Large intestine (tissue), 12 donors: ENCODE results near the gene FLAD1. TPM values are rescaled to one million over a fixed set of nuclear protein-coding genes. Genes with fewer than 3 reads are reported as not detected.

Experiments used
- DNase-seq, 2 donors: peaks; one replicate each; pipeline versions ENCODE4 v3.0.0 to v3.0.0-alpha.2; 2013
- H3K27ac ChIP-seq: one replicate; pipeline ENCODE4 v1.5.1; 2013; ENCODE audit warnings: low read length
- H3K27me3 ChIP-seq: 2 replicates; pipeline ENCODE4 v1.6.1; 2013; ENCODE audit warnings: low read length; ENCODE audit not compliant: control insufficient read depth, insufficient read depth
- H3K36me3 ChIP-seq: 2 replicates; pipeline ENCODE4 v1.6.1; 2013; ENCODE audit warnings: low read length; ENCODE audit not compliant: control insufficient read depth, insufficient read depth
- H3K4me1 ChIP-seq: one replicate; pipeline ENCODE4 v1.6.1; 2013; ENCODE audit warnings: low read length; ENCODE audit not compliant: control insufficient read depth, insufficient read depth
- H3K4me3 ChIP-seq: one replicate; pipeline ENCODE4 v1.5.1; 2013; ENCODE audit warnings: low read length
- H3K9me3 ChIP-seq: one replicate; pipeline ENCODE4 v1.6.1; 2013; ENCODE audit warnings: mild to moderate bottlenecking, low read depth, low read length, moderate library complexity; ENCODE audit not compliant: control insufficient read depth
- WGBS: methylation state at CpG from one replicate; pipeline ENCODE4 v1.1.5; 2013; ENCODE audit warnings: low lambda C conversion rate; ENCODE audit not compliant: insufficient coverage; 5-methylcytosine and 5-hydroxymethylcytosine counted together
- long read RNA-seq, 11 donors: transcript quantifications; one replicate each; lab custom pipeline, GENCODE V29; 2026
- polyA plus RNA-seq: library from polyadenylated mRNA; unstranded; fragments of 120-200 nt; gene quantifications from one replicate; pipeline ENCODE4 v1.2.1, GENCODE V29; 2013

Gene FLAD1
- 28.0 TPM for polyA plus RNA-seq
- long read RNA-seq, donor 1, partial matches to known transcripts: 0 of 4 reads
- long read RNA-seq, donor 1, other reads (novel, unspliced or antisense): 0 of 4 reads
- long read RNA-seq, donor 2, partial matches to known transcripts: 0 of 4 reads
- long read RNA-seq, donor 2, other reads (novel, unspliced or antisense): 0 of 4 reads
- long read RNA-seq, donor 3: 0 reads
- long read RNA-seq, donor 4: 0 reads
- long read RNA-seq, donor 5, partial matches to known transcripts: 0 of 4 reads
- long read RNA-seq, donor 5, other reads (novel, unspliced or antisense): 0 of 4 reads
- long read RNA-seq, donor 6, partial matches to known transcripts: 0 of 4 reads
- long read RNA-seq, donor 6, other reads (novel, unspliced or antisense): 0 of 4 reads
- long read RNA-seq, donor 7, partial matches to known transcripts: 0 of 1 reads
- long read RNA-seq, donor 7, other reads (novel, unspliced or antisense): 0 of 1 reads
- long read RNA-seq, donor 8, transcript FLAD1-203 (8 exons, 1,730 nt): major isoform, 7 of 9 reads
- long read RNA-seq, donor 8, partial matches to known transcripts: 0 of 9 reads
- long read RNA-seq, donor 8, other reads (novel, unspliced or antisense): 0 of 9 reads
- long read RNA-seq, donor 9, partial matches to known transcripts: 0 of 5 reads
- long read RNA-seq, donor 9, other reads (novel, unspliced or antisense): 0 of 5 reads
- long read RNA-seq, donor 10, transcript FLAD1-203 (8 exons, 1,730 nt): major isoform, 5 of 9 reads
- long read RNA-seq, donor 10, partial matches to known transcripts: 0 of 9 reads
- long read RNA-seq, donor 10, other reads (novel, unspliced or antisense): 0 of 9 reads
- long read RNA-seq, donor 11, partial matches to known transcripts: 0 of 3 reads
- long read RNA-seq, donor 11, other reads (novel, unspliced or antisense): 0 of 3 reads

- WGBS: 0% methylated on average over 3 of the region's 26 CpGs
- peak within 1 kb of the TSS; percentile 86 for H3K4me3 ChIP-seq
- peak; percentile 98 to 100 for DNase-seq
- peaks cover 5% of the 10 kb centered on the region for H3K4me1 ChIP-seq
- no peaks in the 10 kb centered on the region for H3K9me3 ChIP-seq
- peak within 1 kb of the TSS; percentile 46 for H3K27ac ChIP-seq
- H3K27me3 ChIP-seq: no peaks in the 10 kb centered on the region
- H3K36me3 ChIP-seq: peaks cover 22% of the 10 kb centered on the region
These were observed at the start of gene FLAD1 for GRCh38 chr1:154982897-154983648. TSS of gene FLAD1 (plus strand) at chr1:154983344. CDS start at chr1:154983695, 351 bp downstream.

GRCh38 chr1:154934358-154934948 is 48.7 kb upstream of the FLAD1 start:
- H3K36me3 ChIP-seq: peaks cover 8% of the 10 kb centered on the region
- no peaks in the 10 kb centered on the region for H3K9me3 ChIP-seq
- H3K27me3 ChIP-seq: no peaks in the 10 kb centered on the region
- no CpG with 5 or more reads among the region's 5 CpGs for WGBS
- no peak overlapping the region for H3K27ac ChIP-seq
- no peak overlapping the region for H3K4me3 ChIP-seq
- peaks cover 37% of the 10 kb centered on the region for H3K4me1 ChIP-seq
- no peak for DNase-seq

- Histone ChIP-seq H3K4me1 (peaks cover 35% of the 10 kb centered on the region), H3K36me3 (no peaks in the 10 kb centered on the region), H3K27ac (peak overlapping the region; percentile 99), H3K4me3 (peak overlapping the region; percentile 74), H3K27me3 (no peaks in the 10 kb centered on the region), H3K9me3 (no peaks in the 10 kb centered on the region)
- WGBS: no CpG with 5 or more reads among the region's 27 CpGs
- no peak for DNase-seq
These were observed 47.2 kb upstream of the FLAD1 start for GRCh38 chr1:154935749-154936554.

- no CpG with 5 or more reads among the region's 45 CpGs for WGBS
- Histone ChIP-seq H3K36me3 (no peaks in the 10 kb centered on the region), H3K9me3 (no peaks in the 10 kb centered on the region), H3K4me3 (peak within 1 kb of the TSS; percentile 74), H3K27me3 (no peaks in the 10 kb centered on the region), H3K27ac (peak within 1 kb of the TSS; percentile 99), H3K4me1 (peaks cover 32% of the 10 kb centered on the region)
- peak; percentile 94 to 98 for DNase-seq
These were observed 46.5 kb upstream of the FLAD1 start, which contains the start of gene PMVK for GRCh38 chr1:154936555-154937084. TSS of gene PMVK (minus strand) at chr1:154936719. CDS start at chr1:154936685, 34 bp downstream.

- peak; percentile 96 to 97 for DNase-seq
- WGBS: no CpG with 5 or more reads among the region's 36 CpGs
- Histone ChIP-seq H3K27me3 (no peaks in the 10 kb centered on the region), H3K9me3 (no peaks in the 10 kb centered on the region), H3K27ac (peak overlapping the region; percentile 99), H3K36me3 (no peaks in the 10 kb centered on the region), H3K4me3 (peak overlapping the region; percentile 74), H3K4me1 (peaks cover 34% of the 10 kb centered on the region)
These were observed 45.8 kb upstream of the FLAD1 start for GRCh38 chr1:154937085-154937987.

GRCh38 chr1:154937988-154938386 is 45.2 kb upstream of the FLAD1 start:
- peaks cover 31% of the 10 kb centered on the region for H3K4me1 ChIP-seq
- no peaks in the 10 kb centered on the region for H3K36me3 ChIP-seq
- H3K9me3 ChIP-seq: no peaks in the 10 kb centered on the region
- WGBS: no CpG with 5 or more reads among the region's 8 CpGs
- peak overlapping the region; percentile 74 for H3K4me3 ChIP-seq
- DNase-seq: no peak
- H3K27ac ChIP-seq: peak overlapping the region; percentile 99
- H3K27me3 ChIP-seq: no peaks in the 10 kb centered on the region

GRCh38 chr1:154938604-154939399 is 44.3 kb upstream of the FLAD1 start:
- no peaks in the 10 kb centered on the region for H3K36me3 ChIP-seq
- no peak for DNase-seq
- H3K4me1 ChIP-seq: peaks cover 36% of the 10 kb centered on the region
- H3K4me3 ChIP-seq: no peak overlapping the region
- H3K9me3 ChIP-seq: no peaks in the 10 kb centered on the region
- no peaks in the 10 kb centered on the region for H3K27me3 ChIP-seq
- WGBS: 100% methylated on average over 2 of the region's 7 CpGs
- no peak overlapping the region for H3K27ac ChIP-seq

GRCh38 chr1:154940213-154940560 is 43.0 kb upstream of the FLAD1 start:
- no CpG with 5 or more reads among the region's 1 CpG for WGBS
- Histone ChIP-seq H3K27me3 (no peaks in the 10 kb centered on the region), H3K4me1 (peaks cover 49% of the 10 kb centered on the region), H3K9me3 (no peaks in the 10 kb centered on the region), H3K4me3 (no peak overlapping the region), H3K36me3 (peaks cover 2% of the 10 kb centered on the region), H3K27ac (no peak overlapping the region)
- DNase-seq: no peak
